T-helper 2 cell treated with Interferon-gamma antibody and Interleukin-4, amounts not matched to agents 100 ng/mL and 5 ng/mL, for 36 hours (primary cell): ENCODE data around the gene EBF3. TPM values are rescaled to one million over a fixed set of nuclear protein-coding genes. Genes with fewer than 3 reads are reported as not detected.
"Not testable (repeated sequence)": the region's sequence is repeated elsewhere in the genome, so short reads cannot be mapped to it uniquely, and the experiment has no call there.

Source experiments
- intact Hi-C: fragments of 100-400 bp; cut with micrococcal nuclease; formaldehyde crosslinking; loops from one replicate; pipeline ENCODE4 v1.15.1; 2023
- total RNA-seq: library from RNA; stranded (reverse); gene quantifications from 2 replicates; pipeline ENCODE4 v1.2.3, GENCODE V29; 2022

Gene EBF3
- total RNA-seq, 1 donor from 2014 or later = not detected

DNA sequence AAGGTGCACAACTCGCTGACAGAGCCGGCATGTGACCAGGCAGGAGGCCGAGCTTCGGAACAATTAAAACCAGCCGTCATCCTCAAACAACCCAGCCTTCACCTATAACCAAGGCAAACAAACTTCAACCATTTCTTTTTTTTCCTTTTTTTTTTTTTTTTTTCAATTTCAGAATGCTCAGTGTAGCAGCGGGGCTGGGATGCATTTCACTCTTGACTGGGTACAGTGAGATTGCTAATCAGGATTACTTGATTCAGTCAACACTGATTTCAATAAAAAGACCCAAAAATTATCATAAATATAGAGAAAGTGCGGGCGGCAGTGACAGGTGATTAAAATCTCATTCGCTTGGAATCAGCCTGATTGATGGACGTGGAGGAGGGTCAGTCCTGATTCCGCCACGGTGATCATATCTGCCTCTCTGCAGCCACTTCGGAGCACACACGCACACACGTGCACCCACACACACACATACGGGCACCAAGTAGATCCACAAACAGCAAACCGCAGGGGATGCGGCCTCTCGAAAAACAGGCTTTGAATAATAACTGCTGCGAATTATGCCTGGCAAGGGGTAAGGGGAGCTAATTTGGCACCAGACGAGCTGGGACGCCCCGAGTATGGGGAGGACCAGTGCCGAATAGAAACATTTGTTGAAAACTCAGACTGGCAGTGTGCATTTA, 31.2 kb downstream of the EBF3 start:
- intact Hi-C loops = no loop called here

- intact Hi-C loops = no loop called here
Measured at GRCh38 chr10:129932182-129932581, 31.9 kb downstream of the EBF3 start.

DNA sequence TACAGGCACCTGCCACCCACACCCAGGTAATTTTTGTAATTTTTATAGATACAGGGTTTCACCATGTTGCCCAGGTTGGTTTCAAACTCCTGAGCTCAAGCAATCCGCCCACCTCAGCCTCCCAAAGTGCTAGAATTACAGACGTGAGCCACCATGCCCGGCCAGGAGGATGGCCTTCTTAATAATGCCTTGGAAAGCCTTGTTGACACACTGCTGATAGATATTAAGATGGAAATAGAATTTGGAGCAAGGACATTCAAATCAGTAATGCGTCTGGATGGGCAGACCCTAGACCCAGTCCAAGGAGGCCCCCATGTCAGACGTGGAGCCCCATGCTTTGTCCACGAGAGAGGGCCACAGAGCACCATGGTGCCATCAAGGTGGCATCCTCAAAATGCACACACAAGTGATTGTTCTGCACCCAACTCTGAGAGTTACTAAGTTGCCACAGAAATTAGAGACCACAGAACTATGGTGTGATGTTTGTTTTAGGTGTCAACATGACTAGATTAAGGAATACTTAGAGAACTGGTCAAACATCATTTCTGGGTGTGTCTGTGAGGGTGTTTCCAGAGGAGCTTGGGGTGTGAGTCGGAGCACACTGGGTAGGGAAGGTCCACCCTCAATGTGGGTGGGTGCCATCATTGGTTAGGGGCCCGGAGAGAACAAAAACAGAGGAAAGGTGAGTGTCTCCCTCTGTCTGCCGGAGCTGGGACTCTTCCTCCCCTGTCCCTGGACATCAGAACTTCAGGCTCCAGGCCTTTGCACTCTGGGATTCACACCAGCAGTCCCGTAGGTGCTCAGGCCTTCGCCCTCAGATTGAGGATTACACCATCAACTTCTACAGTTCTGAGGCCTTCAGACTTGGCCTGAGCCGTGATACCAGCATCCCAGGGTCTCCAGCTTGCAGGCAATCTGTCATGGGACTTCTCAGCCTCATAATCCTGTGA, 34.5 kb downstream of the EBF3 start:
- intact Hi-C loops = no loop called here

DNA sequence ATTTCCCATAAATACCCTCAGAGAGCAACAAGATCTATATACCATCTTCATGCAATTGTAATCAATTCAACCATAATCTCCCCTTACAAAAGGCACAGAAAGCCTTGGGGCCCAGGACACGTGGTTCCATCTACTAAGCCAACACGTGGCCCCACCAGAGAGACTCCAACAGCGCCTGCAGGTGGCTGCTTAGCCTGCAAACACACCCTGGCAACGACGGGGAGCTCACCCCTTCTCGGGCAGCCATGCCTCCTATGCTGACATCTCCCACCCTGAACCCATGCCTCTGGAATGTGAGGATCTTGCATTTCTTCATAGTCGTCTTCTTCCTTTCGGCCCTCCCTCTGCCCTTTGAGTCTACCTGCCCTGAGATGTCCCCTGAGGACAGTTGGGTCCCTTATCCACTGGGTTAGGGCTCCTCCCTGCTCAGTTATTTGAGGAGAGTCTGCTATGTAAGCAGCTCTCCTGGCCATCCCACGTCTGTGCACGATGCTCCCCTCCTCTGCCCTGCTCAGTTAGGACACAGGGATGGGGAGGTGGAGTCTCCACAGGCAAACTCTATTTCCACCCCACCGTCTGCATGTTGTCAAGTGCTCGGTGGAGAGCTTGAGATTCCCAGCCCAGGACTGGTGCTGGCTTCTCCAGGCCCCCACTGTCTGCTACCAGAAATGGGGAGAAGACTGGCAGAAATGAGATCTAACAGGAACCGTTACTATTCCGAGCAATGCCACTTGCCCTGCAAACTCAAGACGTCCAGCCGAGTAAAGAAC, 36.5 kb downstream of the EBF3 start:
- intact Hi-C loops = no loop called here

DNA sequence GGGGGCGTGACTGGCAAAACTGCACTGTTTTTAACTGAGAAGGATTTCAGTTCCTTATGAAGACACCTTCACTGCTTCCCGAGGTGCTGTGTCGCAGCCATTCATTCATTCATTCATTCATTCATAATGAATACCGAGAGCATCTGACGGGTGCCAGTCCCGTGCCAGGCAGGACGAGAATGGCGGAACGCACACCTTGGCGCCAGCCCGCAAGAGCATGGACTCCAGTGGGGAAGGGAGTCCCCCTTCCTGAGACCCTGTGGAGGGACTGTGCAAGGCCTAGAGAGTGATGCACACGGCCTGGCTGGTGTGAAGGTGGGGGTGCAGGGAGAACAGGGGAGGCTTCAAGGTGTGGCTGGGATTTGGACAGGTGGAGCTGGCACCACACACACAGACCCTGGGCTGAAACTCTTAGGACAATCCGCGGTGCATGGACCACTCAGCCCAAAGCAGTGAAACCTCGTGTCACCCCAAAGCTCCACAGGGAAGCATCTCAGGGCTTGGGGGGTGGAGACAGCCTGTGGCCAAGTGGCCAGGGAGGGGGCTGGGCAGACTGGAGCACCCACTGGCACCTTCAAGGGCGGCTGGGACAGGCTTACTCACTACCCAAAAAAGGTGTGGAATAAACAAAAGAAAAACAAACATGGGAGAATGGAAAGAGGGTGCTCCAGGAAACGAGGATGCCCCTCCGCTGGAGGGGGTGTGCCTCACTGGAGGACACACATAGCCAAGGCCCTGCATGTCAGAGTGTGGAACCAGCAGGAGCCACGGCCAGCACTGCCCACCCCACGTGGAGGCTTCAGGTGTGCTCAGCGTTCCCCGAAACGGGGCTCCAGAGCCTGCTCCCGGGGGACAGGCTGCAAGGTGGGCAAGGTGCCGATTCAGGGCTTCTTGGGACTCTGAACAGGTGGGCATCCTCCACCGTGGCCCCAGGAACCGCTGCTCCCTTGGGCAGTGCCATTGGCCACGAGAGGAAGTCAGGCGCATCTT, 37.7 kb downstream of the EBF3 start:
- intact Hi-C loops = no loop called here

GRCh38 chr10:129924375-129925085, 39.5 kb downstream of the EBF3 start:
- intact Hi-C loops = no loop called here

- intact Hi-C loops = no loop called here
Measured at GRCh38 chr10:129922598-129923123, 41.4 kb downstream of the EBF3 start.

- intact Hi-C loops = no loop called here
Measured at GRCh38 chr10:129921801-129922597, 42.1 kb downstream of the EBF3 start.

- intact Hi-C loops = no loop called here
Measured at GRCh38 chr10:129921065-129921670, 42.9 kb downstream of the EBF3 start.

DNA sequence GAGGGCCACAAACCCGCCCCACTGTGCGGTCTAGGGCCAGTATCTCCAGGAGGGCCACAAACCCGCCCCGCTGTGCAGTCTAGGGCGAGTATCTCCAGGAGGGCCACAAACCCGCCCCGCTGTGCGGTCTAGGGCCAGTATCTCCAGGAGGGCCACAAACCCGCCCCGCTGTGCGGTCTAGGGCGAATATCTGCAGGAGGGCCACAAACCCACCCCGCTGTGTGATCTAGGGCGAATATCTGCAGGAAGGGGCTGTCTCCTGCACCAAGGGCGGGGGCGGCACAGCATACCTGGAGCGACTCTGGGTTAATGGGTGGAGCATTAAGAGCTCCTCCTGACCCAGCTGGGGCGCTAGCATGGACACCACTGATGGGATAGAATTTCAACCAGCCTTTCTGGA, 43.9 kb downstream of the EBF3 start:
- intact Hi-C loops = not testable (repeated sequence)

GRCh38 chr10:129919358-129919757, 44.7 kb downstream of the EBF3 start:
- intact Hi-C loops = no loop called here

GRCh38 chr10:129918836-129919235, 45.2 kb downstream of the EBF3 start:
- intact Hi-C loops = no loop called here

DNA sequence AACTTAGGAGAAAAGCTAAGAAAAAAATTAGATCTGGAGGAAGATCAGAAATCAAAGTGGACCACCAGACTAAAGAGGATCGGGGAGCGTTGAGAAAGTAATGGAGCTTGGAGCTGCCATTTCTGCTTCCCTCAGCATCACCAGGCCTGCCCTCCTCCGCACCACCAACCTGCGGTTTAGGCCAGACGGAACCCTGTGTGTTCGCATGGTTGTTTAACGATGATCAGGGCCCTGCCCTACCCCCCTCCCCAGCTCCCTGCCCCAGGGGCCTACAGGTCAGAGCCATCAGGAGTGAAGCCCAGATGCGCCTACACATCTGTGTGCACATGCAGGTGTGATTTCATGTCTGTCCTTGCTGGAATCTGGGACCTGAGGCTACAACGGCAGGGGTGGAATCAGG, 45.7 kb downstream of the EBF3 start:
- intact Hi-C loops = no loop called here

- intact Hi-C loops = no loop called here
Measured at GRCh38 chr10:129917936-129918335, 46.1 kb downstream of the EBF3 start.

DNA sequence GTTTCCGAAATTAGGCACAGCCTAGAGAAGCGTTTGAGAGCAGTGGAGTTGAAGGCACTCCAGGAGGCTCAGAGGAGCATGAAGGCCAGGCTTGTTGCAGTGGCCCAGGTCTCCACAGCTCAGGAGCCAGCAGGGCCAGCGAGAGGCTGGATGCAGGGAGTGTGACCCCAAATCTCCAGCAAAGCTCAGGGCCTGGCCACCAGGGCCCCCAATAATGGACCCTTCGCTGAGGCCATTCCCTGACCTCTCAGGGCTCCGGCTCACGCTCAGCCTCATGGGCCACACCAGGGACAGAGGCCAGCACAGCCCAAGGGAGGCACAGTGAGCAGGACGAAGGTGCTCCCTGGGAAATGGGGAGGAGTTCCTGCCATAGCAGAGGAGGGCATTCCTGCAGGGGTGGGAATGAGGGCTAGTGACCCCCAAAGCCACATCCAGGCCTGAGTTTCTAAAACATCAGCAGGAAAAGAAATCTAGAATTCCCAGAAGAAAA, 47.5 kb downstream of the EBF3 start:
- intact Hi-C loops = no loop called here

GRCh38 chr10:129915526-129916378, 48.3 kb downstream of the EBF3 start:
- intact Hi-C loops = no loop called here

DNA sequence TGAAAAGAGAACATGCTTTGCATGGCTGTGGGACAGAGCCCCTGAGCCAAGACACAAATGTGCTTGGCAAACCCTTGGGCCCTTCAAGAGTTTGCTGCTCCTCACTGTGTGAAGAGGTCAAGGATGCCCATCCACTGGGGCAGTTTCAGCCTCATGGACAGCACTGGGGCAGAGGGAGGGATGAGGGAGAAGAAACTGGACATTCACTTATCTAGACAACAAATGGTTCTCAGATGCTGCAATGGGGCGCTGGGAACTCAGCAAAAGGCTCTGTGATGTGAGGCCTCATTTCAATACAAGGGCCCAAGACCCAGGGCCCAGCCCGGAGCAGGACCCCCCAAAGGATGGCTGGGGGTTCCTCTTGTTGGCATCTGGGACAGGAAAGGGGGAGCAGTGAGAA, 49.1 kb downstream of the EBF3 start:
- intact Hi-C loops = no loop called here
